IMR-90 (cell line): Measurements from ENCODE around the gene TCERG1L.

Experiments used
- POLR2A ChIP-seq: IDR thresholded peaks from 2 replicates; pipeline ENCODE4 v1.6.1; 2012; ENCODE audit warnings: mild to moderate bottlenecking, low read depth, low read length
- TF ChIP-seq, protein P1 (sequence below): conservative IDR thresholded peaks from 2 replicates; pipeline ENCODE4 v1.5.1; 2012; ENCODE audit warnings: mild to moderate bottlenecking, low read depth, low read length, improper control_type of control experiment

DNA sequence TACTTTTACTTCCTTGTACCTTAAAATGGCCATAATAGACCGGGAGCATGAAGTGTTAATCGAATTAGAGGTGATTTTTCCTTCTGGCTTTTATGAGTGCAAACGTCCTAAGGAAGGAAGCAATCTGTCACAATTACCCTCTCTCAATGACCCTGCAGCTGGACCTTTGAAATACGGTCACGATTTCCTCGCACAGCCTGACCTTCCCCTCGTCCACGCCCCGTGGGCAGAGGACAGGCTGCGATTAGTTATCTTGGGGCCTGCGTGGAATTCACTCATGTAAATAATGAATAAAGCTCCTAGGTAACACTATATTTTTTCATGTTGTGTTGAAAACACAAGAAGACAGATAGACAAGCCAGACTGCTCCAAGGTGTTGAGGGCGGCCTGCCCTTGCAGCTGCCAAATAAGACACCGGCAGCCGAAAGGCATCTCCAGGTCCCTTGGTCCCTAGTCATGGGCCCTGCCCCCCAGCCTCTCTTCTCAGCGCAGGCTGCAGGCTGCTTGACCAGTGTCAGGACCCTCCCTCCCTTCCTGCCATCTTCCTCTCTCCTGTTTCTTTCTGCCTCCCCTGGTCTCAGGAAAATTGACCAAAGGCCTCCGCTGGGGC, 199.9 kb downstream of the TCERG1L start:
- TF ChIP-seq POLR2A: no peak
- TF ChIP-seq, protein P1, sequence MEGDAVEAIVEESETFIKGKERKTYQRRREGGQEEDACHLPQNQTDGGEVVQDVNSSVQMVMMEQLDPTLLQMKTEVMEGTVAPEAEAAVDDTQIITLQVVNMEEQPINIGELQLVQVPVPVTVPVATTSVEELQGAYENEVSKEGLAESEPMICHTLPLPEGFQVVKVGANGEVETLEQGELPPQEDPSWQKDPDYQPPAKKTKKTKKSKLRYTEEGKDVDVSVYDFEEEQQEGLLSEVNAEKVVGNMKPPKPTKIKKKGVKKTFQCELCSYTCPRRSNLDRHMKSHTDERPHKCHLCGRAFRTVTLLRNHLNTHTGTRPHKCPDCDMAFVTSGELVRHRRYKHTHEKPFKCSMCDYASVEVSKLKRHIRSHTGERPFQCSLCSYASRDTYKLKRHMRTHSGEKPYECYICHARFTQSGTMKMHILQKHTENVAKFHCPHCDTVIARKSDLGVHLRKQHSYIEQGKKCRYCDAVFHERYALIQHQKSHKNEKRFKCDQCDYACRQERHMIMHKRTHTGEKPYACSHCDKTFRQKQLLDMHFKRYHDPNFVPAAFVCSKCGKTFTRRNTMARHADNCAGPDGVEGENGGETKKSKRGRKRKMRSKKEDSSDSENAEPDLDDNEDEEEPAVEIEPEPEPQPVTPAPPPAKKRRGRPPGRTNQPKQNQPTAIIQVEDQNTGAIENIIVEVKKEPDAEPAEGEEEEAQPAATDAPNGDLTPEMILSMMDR: no peak
